A172 (cell line): ENCODE data around the gene KIF7. TPM values are rescaled to one million over a fixed set of nuclear protein-coding genes. Genes with fewer than 3 reads are reported as not detected.

Experiments
- DNase-seq: peaks from one replicate; pipeline ENCODE4 v3.0.0-alpha.2; 2015; ENCODE audit warnings: low spot score
- total RNA-seq: library from RNA; depleted of rRNA; stranded (reverse); fragments of >200 nt; shearing (Covaris generic); gene quantifications from 2 replicates; pipeline ENCODE4 v1.2.3, GENCODE V29; 2014

Gene KIF7
- total RNA-seq, 1 experiment from 2014 or later = 0.88 TPM

GRCh38 chr15:89649013-89649625 lies 6.1 kb downstream of the KIF7 start:
- no peak for DNase-seq

GRCh38 chr15:89648106-89649012 lies 6.9 kb downstream of the KIF7 start:
- no peak for DNase-seq

GRCh38 chr15:89647191-89647851 lies 7.9 kb downstream of the KIF7 start:
- peak; percentile 48 for DNase-seq

GRCh38 chr15:89646416-89647141 lies 8.7 kb downstream of the KIF7 start:
- no peak for DNase-seq

GRCh38 chr15:89645680-89646079 lies 9.6 kb downstream of the KIF7 start:
- no peak for DNase-seq

GRCh38 chr15:89642106-89642505 lies 13.2 kb downstream of the KIF7 start:
- no peak for DNase-seq

GRCh38 chr15:89641053-89641452 lies 14.2 kb downstream of the KIF7 start:
- no peak for DNase-seq

GRCh38 chr15:89640245-89640644 lies 15.0 kb downstream of the KIF7 start:
- DNase-seq = no peak

GRCh38 chr15:89633585-89633984 lies 21.7 kb downstream of the KIF7 start:
- DNase-seq = no peak

- DNase-seq = no peak
Observed at GRCh38 chr15:89632563-89633430, 22.5 kb downstream of the KIF7 start.

GRCh38 chr15:89631902-89632264 lies 23.4 kb downstream of the KIF7 start:
- no peak for DNase-seq

GRCh38 chr15:89630974-89631901 lies 24.0 kb downstream of the KIF7 start:
- DNase-seq = no peak

- DNase-seq = no peak
Observed at GRCh38 chr15:89630260-89630659, 25.0 kb downstream of the KIF7 start.

- no peak for DNase-seq
Observed at GRCh38 chr15:89629829-89630228, 25.4 kb downstream of the KIF7 start.

- no peak for DNase-seq
Observed at GRCh38 chr15:89628806-89629715, 26.2 kb downstream of the KIF7 start.

GRCh38 chr15:89628301-89628700 lies 27.0 kb downstream of the KIF7 start:
- DNase-seq = no peak

- no peak for DNase-seq
Observed at GRCh38 chr15:89627256-89627970, 27.9 kb downstream of the KIF7 start.

GRCh38 chr15:89625716-89626115 lies 29.6 kb downstream of the KIF7 start:
- no peak for DNase-seq
